DOHH2 (cell line): ENCODE measurements around the gene SYK.

Experiments used
- EZH2phosphoT487 ChIP-seq: fragments of 200-600 bp; sonication (generic); IDR thresholded peaks from 2 replicates; pipeline ENCODE4 v1.6.1; 2017; ENCODE audit warnings: borderline replicate concordance, mild to moderate bottlenecking, antibody characterized with exemption, low read length, moderate library complexity, mixed read lengths
- TF ChIP-seq, protein P1 (sequence below): fragments of 200-600 bp; sonication (generic); IDR thresholded peaks from one replicate; pipeline ENCODE4 v1.5.1; 2014; ENCODE audit warnings: antibody characterized with exemption, mild to moderate bottlenecking, low read depth, low read length; ENCODE audit not compliant: poor library complexity, severe bottlenecking

- TF ChIP-seq, protein P1, sequence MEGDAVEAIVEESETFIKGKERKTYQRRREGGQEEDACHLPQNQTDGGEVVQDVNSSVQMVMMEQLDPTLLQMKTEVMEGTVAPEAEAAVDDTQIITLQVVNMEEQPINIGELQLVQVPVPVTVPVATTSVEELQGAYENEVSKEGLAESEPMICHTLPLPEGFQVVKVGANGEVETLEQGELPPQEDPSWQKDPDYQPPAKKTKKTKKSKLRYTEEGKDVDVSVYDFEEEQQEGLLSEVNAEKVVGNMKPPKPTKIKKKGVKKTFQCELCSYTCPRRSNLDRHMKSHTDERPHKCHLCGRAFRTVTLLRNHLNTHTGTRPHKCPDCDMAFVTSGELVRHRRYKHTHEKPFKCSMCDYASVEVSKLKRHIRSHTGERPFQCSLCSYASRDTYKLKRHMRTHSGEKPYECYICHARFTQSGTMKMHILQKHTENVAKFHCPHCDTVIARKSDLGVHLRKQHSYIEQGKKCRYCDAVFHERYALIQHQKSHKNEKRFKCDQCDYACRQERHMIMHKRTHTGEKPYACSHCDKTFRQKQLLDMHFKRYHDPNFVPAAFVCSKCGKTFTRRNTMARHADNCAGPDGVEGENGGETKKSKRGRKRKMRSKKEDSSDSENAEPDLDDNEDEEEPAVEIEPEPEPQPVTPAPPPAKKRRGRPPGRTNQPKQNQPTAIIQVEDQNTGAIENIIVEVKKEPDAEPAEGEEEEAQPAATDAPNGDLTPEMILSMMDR: no peak
- TF ChIP-seq EZH2phosphoT487: no peak
These were observed 58.8 kb downstream of the SYK start for GRCh38 chr9:90860382-90860781.
